Activated T-cell treated with anti-CD3 and anti-CD28 coated beads for 1 hour (primary cell): Measurements from ENCODE around the gene ARMC7.
"Not testable (repeated sequence)": the region's sequence is repeated elsewhere in the genome, so short reads cannot be mapped to it uniquely, and the experiment has no call there.

ENCODE experiments used
- DNase-seq: peaks from one replicate; pipeline ENCODE4 v3.0.0-alpha.2; 2020; ENCODE audit warnings: low read depth

ARMC7 gene

DNA sequence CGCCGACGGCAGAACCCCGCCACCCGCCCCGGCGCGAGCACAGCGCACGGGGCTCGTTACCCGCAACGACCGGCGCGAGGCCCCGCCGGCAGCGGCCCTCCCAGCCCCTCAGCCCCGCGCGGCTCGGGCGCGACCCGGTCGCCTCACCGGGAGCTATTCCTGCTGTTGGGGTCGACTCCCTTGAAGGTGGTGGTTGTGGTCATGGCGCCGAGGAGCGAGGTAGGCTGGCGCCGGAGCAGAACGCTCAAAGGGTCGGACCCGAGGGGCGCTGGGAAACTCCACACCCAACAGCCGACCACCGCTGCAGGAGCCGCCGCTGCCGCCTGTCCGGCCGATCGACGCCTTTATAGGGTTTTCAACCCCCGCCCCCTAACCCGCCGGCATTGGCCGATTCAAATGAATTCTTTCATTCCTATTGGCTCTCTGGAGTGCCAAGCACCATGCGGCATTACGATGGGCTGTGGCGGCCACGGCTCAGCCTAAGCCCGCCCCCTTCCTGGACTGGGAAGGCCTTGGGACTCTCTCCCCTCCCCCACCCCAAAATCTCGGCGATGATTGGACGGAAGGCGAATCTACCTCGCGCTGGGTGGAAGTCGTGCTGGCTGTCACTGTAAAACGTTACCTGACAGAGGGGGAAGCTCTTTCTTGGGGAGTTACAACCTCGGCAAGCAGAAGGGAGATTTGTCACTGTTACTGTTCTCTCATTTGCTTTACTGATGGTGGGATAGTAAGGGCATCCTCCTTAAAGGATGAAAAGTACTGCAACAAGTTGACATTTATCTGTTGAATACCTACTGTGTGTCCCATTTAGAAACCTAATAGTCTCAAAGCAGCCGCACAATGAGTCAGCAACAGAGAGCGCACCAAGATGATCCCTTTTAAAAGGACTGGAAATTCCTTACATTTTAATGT lies 44.7 kb downstream of the ARMC7 start, which contains the start of gene JPT1:
TSS of gene JPT1 (minus strand) at position 318 of the 912 bp plus-strand sequence. CDS start at position 203, 115 bp downstream.
- peak; percentile 97 for DNase-seq

DNA sequence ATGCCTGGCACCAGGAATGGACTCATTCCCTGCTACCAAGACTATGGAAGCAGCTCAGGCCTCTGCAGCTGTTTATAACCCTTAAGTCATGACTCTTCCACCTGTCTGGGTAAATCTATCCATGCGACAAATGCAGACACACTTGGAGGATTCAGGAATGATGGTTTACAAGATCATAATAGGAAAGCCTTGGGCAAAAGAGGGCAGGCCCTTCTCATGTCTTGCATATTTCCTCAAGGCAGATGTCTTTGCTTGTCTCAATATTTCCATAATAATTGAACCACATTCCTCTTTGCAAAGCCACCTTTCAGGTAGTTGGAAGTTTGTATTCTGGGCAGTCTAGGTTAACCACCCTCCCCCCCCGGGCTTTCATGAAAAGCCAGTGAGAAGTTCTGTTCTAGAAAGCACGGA lies 45.4 kb downstream of the ARMC7 start:
- no peak for DNase-seq

DNA sequence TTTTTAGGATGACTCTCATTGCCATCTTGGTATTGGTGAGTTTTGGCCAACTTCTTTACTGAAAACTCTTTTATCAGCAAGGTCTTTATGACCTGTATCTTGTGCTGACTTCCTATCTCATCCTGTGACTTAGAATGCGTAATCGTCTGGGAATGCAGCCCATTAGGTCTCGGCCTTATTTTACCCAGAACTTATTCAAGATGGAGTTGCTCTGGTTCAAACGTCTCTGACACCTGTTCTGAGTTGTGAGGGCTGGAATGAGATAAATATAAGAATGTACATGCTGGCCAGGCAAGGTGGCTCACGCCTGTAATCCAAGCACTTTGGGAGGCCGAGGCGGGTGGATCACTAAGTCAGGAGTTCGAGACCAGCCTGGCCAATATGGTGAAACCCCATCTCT lies 48.7 kb downstream of the ARMC7 start:
- DNase-seq: not testable (repeated sequence)

DNA sequence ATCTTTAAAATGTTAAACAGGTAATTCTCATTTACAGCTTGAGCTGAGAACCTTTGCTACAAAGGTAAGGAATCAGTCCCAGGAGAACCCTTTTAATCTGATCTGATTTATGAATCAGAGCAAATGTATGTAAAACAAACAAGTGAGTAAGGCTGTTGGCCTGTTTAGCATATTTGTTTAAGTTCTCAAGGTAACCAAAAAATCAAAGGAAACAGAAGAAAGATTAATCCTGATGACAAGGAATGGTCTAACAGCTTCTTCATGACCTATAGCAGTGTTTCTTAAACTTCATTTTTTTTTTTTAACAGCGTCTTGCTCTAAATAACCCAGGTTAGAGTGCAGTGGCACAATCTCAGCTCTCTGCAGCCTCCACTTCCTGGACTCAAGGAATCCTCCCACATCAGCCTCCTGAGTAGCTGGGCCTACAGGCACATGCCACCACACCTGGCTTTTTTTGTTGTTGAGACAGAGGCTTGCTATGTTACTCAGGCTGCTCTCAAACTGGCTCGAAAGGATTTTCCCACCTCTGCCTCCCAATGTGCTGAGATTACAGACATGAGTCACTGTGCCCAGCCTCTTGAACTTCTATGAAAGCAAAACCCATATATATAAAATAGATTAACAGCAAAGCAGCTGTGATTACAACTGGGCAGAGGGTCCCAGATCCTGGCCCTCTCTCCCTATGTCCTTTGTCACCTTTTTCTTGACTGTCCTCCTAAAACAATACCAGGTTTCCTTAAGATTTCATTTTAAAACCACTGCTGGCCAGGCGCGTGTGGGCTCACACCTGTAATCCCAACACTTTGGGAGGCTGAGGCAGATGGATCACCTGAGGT lies 49.6 kb downstream of the ARMC7 start:
- no peak for DNase-seq

DNA sequence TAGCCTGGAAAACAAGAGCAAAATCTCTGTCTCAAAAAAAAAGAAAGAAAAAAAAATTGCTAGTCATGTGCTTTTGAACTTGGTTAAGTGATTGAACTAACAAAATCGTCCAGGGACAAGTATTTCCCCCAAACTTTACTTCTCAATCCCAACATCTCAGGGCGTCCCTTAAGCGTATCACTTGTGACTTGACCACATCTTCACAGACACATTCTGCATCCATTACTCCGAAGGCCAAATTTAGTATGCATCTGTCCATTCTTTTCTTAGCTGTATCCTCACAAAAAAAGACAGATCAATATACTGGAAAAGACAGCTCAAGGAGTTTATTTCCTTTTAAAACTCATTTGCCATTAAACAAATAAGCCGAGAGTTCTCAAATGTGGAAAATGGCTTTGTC lies 50.4 kb downstream of the ARMC7 start:
- DNase-seq: no peak

DNA sequence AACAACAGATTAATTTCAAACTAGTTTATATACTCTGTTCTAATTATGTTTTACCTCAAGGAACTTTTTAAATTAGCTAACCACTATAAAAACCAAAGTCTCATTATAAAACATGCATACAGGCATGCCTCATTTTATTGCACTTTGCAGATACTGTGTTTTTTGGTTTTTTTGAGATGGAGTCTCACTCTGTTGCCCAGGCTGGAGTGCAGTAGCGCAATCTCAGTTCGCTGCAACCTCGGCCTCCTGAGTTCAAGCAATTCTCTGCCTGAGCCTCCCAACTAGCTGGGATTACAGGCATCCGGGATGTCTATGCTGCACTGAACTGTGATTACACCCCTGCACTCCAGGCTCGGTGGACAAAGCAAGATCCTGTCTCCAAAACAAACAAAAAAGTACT lies 53.3 kb downstream of the ARMC7 start:
- DNase-seq: no peak

DNA sequence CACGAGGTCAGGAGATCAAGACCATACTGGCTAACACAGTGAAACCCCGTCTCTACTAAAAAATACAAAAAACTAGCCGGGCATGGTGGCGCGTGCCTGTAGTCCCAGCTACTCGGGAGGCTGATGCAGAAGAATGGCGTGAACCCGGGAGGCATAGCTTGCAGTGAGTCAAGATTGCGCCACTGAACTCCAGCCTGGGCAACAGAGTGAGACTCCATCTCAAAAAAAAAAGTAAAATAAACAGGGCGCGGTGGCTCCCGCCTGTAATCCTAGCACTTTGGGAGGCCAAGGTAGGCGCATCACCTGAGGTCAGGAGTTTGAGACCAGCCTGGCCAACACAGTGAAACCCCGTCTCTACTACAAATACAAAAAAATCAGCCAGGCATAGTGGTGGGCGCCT lies 54.8 kb downstream of the ARMC7 start:
- DNase-seq: not testable (repeated sequence)

DNA sequence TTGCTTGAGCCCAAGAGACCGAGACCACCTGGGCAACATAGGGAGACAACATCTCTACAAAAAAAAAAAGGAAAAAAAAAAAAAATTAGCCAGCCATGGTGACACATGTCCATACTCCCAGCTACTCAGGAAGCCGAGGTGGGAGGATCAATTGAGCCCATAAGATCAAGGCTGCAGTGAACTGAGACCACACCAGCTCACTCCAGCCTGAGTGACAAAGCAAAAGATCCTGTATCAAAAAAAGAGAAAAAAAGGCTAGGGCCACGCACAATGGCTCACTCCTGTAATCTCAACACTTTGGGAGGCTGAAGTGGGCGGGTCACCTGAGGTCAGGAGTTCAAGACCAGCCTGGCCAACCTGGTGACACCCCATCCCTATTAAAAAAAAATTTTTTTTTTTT lies 59.2 kb downstream of the ARMC7 start:
- DNase-seq: no peak

DNA sequence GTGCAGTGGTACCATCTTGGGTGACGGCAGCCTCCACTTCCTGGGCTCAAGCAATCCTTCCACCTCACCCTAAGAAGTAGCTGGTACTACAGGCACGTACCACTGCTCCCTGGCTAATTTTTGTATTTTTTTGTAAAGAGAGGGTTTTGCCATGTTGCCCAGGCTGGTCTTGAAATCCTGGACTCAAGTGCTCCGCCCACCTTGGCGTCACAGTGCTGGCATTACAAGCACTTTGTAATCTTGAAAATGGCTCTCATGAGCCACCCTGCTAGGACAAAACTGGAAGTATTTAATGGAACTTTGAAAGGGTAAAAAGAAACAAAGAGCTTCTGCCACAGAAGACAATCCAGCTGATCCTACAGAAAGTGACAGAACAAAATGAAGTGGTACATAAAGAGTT lies 63.8 kb downstream of the ARMC7 start:
- DNase-seq: no peak

DNA sequence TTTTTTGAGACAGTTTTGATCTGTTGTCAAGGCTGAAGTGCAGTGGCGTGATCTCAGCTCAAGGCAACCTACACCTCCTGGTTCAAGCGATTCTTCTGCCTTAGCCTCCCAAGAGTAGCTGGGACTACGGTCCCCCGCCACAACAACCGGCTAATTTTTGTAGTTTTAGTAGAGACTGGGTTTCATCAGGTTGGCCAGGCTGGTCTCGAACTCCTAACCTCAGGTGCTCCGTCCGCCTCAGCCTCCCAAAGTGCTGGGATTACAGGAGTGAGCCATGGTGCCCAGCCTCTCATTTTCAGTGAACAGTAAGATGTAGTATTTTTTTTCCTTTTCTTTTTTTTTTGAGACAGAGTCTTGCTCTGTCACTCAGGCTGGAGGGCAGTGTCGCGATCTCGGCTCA lies 65.2 kb downstream of the ARMC7 start:
- DNase-seq: no peak

DNA sequence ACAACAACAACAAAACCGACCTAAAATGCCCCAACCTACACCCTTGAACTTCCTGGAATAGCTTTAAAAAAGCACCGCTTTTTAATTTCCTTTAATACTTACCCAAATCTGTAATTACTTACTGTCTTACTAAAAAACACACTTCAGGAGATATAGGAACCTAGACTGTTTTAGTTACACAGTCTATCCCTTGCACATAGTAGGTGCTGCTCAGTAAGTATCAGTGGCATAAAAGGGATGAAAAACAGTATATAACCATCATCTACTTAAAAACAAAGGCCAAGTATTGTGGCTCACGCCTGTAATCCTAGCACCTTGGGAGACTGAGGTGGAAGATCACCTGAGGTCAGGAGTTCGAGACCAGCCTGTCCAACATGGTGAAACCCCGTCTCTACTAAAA lies 66.9 kb downstream of the ARMC7 start:
- DNase-seq: no peak

DNA sequence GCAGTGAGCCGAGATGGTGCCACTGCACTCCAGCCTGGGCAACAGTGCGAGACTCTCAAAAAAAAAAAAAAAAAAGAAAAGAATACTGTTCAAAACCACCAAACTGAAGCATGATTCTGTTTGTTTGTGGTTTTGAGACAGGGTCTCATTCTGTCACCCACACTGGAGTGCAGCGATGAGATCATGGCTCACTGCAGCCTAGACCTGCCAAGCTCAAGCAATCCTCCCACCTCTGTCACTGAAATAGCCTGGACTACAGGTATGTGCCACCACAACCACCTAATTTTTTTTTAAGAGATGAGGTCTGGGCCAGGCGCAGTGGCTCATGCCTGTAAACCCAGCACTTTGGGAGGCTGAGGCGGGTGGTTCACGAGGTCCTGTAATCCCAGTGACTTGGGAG lies 68.7 kb downstream of the ARMC7 start:
- no peak for DNase-seq
